K562 (cell line): ENCODE data around the gene NGRN.

Experiments
- CREB1 ChIP-seq, 2 experiments: sonication (generic) in 1 of 2; formaldehyde crosslinking in 1 of 2; IDR thresholded peaks; 2 replicates each; pipeline versions ENCODE4 v1.6.1 to v1.8.0; 2012 to 2022; ENCODE audit warnings: inconsistent platforms in 1 of 2, mild to moderate bottlenecking in 1 of 2, missing genetic modification reagents in 1 of 2, moderate library complexity in 1 of 2
- E2F5 ChIP-seq: sonication (generic); formaldehyde crosslinking; IDR thresholded peaks from 2 replicates; pipeline ENCODE4 v1.8.0; 2022; ENCODE audit warnings: mild to moderate bottlenecking, missing genetic modification reagents
- GATAD2A ChIP-seq: fragments of 450-650 bp; IDR thresholded peaks from 2 replicates; pipeline ENCODE4 v1.6.1; 2017
- KDM1A ChIP-seq, 2 experiments: fragments of 450-650 bp; IDR thresholded peaks; 2 replicates each; pipeline ENCODE4 v1.6.1; 2016; ENCODE audit warnings: mild to moderate bottlenecking in 2 of 2
- SP1 ChIP-seq: sonication (generic); formaldehyde crosslinking; IDR thresholded peaks from 2 replicates; pipeline ENCODE4 v1.8.1; 2022; ENCODE audit warnings: mild to moderate bottlenecking, missing genetic modification reagents
- TSC22D4 ChIP-seq: fragments of 450-650 bp; IDR thresholded peaks from 2 replicates; pipeline ENCODE4 v1.6.1; 2016; ENCODE audit warnings: missing genetic modification characterization, missing biosample characterization, control low read depth

GRCh38 chr15:90259524-90259923 is 5.9 kb upstream of the NGRN start:
- TF ChIP-seq E2F5 (CRISPR knock-in tag) (no peak), TSC22D4 (tag) (no peak), KDM1A (IDR thresholded peaks at IDR 0.05) (no peak), CREB1 (IDR thresholded peaks at IDR 0.05) (no peak), CREB1 (CRISPR knock-in tag; IDR thresholded peaks at IDR 0.05) (no peak), SP1 (CRISPR knock-in tag) (no peak), GATAD2A (no peak)
